ENCODE results near the gene ADD1. TPM values are rescaled to one million over a fixed set of nuclear protein-coding genes. Genes with fewer than 3 reads are reported as not detected.
"Not testable (repeated sequence)": the region's sequence is repeated elsewhere in the genome, so short reads cannot be mapped to it uniquely, and the experiment has no call there.

Gene ADD1
- total RNA-seq, 1 experiment from 2014 or later, result 129 TPM

DNA sequence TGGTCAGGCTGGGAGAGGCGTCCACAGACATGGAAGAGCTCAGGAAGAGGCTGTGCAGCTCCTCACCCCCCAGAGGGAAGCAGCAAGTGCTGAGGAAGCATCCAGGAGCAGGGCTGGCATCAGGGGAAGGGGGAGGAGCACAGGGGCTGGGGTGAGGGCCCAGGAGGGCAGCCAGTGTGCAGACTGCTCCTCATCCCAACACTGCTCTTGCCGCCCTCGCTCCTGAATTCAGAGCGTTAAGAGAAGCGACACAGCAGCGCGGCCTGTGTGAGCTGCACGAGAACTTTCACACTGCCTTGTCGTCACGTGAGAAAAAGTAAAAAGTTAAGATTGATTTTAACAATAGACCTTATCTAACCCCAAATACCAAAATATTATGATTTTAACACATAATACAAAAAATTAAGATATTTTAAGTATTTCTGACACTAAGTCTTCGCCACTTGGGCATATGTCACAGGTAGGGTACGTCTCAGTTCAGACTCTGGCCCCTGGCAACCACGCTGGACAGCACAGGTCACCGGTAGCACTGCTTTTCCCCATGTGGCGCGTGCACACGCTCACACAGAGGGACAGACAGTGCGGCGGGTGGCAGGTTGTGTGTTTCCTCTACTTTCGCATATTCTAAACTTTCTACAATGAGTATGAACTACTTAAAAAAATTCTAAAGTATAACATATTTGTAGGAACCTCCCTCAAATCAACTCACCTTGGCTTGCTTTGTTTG, 99.9 kb downstream of the ADD1 start:
- no peak for DNase-seq (ENCODE audit: low read depth)

DNA sequence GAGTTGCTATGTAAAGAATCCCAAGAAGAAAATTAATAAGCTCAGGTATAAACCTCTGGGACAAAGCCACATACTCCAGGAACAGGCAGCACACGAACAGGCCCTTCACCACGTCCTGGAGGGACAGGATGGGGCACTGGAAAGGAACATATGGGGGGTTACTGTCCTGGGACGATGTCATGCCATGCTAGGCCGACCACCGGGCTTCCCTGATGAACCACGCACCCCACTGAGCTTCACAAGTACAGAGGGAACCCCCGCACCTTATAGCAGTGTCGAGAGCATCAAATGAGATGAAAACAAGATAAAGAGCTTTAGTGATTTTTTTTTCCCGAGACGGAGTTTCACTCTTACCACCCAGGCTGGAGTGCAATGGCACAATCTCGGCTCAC, 100.4 kb downstream of the ADD1 start:
- DNase-seq (ENCODE audit: low read depth), result no peak

DNA sequence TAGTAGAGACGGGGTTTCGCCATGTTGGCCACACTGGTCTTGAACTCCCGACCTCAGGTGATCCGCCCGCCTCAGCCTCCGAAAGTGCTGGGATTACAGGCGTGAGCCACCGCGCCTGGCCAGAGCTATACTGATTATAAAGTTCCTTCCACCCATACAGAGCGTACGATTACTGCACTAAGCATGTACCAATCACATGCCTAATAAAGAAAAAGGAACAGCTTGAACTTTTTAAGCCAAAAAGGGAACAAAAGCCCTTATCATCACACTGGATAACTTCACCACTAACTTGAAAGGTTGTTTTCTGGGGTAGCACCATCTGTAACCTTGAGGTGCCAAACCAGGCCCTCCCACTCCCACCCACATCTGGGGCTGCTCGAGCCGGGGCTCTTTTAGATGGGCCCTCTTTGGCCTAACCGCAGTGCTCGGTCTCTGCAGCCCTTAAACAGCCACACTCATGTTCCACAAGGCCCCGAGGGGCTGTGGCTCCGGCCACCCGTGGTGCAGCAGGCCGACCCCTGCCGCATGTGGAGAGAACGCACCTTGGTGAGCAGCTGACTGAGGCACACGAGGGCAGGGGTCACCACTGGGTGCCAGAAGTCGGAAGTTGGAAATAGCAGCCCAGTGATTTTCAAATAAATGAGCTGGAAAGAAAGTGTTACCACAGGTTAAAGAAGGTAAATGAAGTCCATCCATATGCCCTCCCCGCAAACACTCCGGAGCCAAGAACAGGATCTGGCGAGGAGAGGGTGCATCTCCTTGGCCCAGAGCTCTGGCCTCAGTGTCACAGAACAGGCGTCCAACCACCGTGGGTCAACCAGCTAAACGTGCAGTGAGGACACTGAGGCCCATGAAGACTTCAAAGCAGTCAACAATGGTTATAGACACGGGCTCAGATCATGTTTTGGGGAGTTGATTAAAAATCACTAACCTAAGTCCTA, 101.2 kb downstream of the ADD1 start:
- no peak for DNase-seq (ENCODE audit: low read depth)

DNA sequence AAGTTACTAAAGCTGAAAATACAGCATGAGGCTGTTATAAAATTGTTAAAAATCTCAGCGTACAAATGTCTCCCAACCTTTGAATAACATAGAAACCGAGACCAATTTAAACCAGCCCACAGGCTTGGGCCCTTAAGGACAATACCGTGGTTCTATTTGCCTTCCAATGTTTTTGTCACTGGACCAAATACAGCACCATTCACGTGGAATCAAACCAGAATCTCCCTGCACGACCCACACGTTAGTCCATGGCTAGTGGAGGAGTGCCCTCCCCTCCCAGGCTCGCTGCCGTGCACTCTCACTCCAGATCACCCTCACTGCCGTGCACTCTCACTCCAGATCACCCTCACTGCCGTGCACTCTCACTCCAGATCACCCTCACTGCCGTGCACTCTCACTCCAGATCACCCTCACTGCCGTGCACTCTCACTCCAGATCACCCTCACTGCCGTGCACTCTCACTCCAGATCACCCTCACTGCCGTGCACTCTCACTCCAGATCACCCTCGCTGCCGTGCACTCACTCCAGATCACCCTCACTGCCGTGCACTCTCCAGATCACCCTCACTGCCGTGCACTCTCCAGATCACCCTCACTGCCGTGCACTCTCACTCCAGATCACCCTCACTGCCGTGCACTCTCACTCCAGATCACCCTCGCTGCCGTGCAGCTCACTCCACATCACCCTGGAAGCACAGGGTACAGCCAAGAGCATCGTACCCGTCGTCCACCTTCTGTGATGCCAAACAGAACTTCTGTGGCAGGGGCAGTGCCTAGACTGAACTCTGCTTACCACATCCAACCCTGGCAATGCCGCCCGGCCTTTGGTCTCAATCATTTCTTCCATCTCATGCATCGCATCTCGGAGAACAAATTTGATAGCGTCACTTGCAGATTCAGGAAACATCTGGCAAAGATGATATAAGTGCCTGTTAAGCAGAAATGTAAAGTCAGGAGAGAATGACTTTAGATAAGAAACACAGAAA, 102.3 kb downstream of the ADD1 start:
- DNase-seq (ENCODE audit: low read depth), result not testable (repeated sequence)

DNA sequence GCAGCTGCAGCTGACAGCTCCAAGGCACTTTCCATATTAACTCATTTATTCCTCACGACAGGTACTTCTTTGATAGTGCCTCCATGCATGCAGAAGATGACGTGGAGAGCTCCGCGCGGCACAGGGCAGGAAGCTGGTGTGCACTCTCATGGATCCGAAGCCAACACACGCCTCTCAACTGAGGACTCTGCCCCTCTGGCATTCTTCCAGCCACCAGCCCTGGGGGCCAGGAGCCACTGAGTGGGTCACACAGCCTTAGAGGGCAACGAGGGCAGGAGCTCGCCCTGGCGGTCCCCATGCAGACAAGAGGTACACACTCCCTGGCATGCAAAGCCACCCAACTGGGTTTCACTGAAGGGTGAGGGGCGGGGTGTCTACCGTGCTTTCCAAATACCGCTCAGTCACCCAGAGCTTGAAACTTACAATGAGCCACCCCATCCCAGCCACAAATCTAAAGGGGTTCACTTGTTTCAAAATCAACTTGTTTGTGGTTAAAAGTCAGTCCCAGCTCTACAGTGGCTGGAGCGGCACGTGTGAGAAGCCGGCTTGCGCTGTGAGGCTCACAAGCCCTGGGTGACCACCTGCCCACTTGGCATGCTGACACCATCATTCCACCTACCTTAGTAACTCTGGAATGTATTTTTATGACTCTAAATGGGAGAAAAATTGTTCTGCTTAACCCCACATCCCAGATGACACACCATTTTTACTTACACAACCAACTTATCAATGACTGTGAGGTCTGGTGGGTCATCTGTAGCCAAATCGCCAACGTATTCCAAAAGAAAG, 103.4 kb downstream of the ADD1 start:
- no peak for DNase-seq (ENCODE audit: low read depth)

DNA sequence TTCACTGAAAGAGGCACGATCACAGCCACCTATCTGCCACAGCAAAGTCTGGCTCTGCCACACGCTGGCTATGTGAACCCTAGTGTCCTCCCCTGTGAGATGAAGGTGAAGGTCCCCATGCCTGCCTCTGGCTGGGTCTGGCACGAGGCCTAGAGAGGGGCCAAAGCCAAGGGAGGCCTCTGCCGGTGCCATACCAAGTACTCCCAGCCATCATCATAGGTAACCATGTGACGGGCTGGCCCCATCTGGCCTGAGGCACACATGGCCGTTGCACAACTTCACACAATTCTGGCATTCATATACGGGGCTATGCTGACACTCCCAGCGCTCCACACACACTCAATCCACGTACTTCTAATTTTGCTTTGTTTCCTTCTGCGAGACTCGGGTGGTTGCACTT, 104.3 kb downstream of the ADD1 start:
- no peak for DNase-seq (ENCODE audit: low read depth)

DNA sequence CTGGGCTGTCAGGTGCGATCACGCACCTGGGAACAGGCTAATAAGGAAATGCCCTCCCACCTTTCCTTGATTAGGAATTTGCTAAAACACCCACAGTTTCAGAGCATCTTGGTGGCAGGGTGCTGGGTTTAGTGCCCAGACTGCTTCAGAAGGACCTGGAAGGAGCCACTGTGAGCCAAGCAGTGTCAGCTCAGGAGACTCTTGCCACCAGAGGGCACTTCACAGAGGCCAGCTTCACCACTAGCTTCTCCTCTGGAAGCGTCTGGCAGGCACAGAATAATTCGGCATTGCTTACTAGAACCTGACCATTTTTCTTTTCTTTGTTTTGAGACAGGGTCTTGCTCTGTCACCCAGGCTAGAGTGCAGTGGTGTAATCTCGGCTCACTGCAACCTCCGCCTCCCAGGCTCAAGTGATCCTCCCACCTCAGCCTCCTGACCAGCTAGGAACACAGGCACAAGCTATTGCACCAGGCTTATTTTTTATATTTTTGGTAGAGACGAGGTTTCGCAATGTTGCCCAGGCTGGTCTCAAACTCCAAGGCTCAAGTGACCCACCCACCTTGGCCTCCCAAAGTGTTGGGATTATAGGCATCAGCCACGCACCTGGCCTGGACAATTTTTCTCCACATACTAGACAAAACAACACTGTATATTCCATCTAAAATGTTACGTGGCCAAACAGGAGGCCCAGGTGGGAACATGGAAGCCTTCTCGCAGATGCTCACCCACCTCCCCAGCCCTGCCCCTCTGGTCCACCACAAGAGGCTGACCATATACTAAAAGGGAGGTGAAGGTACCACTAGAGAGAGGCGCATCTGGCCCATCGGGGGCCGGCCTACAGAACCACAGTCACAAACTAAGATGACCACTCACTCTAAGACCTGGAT, 105.5 kb downstream of the ADD1 start:
- no peak for DNase-seq (ENCODE audit: low read depth)

DNA sequence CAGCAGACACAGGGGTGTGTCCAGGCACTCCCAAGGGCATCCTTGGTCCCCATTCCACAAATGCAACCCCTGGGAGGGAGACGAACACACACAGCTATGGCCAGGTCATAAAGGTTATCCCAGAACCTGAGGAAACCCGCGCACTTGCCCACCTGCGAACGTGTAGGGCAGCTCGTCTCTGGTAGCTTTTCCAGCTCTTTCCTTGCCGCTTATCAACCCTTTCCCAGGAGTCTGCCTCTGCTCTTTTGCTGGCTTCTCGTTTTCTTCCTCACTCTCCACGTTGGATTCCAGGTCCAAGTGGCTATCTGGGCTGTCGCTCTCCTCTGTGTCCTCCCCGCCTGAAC, 106.1 kb downstream of the ADD1 start:
- no peak for DNase-seq (ENCODE audit: low read depth)

DNA sequence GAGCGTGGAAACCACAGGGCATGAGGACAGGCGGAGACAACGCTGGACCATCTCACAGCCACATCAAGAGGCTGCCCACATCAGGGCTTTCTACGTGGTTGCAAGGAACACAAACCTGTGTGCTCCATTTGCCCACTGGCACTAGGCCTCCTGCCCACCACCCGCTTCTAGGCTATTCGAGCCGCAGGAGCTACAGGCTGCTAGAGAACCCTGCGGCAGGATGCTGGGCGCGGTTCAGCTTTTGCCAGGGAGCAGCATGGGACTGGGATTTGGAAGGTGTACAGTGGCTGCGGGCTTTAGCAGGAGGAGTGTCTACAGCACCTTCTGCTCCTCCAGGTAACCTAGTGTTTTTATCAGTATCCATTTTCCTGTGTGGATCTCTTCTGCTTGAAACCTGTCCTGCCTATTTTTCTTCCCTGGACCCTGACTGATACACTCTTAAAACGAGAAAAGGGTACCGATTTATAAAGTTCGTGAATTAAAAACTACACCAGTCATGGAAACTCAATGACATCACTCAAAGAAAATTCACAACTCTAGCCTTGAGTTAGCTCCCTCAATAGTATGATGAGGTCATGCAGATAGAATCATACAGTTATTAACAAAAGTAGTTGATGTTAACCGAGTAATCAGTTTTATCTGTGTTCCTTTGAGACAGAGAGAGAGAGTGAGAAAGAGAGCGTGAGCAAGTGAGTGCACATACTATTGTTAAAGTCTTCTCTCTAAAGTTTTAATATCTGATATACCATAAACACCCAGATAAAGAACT, 106.8 kb downstream of the ADD1 start:
- no peak for DNase-seq (ENCODE audit: low read depth)

DNA sequence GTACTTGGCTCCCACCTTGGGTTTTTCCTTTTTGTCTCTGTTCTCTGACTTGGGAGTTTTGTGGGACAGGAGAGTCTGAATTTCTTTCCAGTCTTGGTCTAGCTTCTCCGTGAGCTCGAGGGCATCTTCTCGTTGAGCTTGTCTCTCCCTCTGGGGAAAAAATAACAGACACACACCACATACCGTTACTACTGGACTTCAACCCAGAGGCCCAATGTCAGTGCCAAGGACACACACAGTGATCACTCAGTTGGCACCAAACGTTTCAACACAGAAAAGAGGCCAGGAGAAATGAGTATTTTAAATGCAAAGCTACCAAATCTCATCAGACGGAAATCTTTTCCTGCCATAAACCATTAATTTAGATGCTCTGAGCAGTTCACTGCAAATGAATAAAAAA, 109.9 kb downstream of the ADD1 start:
- no peak for DNase-seq (ENCODE audit: low read depth)

DNA sequence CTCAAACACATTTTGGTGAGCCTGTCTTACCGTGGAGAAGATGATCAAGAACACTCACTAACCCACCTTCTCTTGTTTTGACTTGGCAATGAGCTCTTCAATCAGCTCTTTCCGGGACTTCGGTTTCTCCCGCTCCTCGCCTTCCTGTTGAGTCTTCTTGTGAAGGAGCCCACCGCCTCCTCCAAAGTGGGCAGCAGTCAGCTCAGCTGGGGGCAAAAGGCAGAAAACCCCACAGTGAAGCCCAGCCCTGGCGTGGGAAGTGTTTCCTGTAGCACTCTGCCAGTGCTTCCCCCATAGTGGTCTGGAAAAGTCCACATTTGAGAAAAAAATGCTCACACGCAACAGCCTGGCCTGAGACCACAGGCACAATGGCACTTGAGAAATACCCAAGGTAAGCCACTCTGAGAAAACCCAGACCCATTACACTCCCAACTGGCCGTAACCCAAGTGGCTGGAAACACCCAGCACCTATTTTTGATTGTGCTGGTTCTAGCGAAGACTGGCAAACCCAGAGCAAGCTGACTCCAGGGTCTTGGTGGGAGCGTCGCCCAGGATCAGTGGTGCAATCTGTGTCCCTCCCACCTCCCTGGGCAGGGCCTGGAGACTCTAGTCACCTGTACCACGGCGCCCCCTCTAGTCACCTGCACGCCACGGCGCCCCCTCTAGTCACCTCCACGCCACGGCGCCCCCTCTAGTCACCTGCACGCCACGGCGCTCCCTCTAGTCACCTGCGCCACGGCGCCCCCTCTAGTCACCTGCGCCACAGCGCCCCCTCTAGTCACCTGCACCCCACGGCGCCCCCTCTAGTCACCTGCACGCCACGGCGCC, 110.9 kb downstream of the ADD1 start:
- DNase-seq (ENCODE audit: low read depth), result no peak

DNA sequence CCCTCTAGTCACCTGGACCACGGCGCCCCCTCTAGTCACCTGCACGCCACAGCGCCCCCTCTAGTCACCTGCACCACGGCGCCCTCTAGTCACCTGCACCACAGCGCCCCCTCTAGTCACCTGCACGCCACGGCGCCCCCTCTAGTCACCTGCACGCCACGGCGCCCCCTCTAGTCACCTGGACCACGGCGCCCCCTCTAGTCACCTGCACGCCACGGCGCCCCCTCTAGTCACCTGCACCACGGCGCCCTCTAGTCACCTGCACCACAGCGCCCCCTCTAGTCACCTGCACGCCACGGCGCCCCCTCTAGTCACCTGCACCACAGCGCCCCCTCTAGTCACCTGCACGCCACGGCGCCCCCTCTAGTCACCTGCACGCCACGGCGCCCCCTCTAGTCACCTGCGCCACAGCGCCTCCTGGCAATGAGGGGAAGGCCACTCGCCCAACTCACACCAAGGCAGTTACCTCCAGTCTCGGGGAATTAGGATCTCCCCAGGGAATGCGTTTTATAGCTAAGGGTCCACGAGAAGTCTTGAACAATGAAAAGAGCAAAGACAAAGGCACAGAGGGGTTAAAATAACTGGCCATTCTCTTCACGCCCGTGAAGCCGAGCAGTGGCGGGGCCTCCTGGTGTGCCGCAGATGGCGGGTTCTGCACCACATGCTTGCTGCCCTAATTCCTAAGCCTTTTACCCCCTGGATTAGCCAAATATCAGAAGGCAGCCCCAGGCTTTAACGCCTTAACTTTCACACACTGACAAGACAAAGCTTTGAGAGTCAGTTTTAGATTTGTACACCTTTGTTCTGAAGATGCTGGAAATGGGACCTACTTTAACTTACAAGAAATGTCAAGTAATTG, 111.8 kb downstream of the ADD1 start:
- DNase-seq (ENCODE audit: low read depth), result not testable (repeated sequence)

DNA sequence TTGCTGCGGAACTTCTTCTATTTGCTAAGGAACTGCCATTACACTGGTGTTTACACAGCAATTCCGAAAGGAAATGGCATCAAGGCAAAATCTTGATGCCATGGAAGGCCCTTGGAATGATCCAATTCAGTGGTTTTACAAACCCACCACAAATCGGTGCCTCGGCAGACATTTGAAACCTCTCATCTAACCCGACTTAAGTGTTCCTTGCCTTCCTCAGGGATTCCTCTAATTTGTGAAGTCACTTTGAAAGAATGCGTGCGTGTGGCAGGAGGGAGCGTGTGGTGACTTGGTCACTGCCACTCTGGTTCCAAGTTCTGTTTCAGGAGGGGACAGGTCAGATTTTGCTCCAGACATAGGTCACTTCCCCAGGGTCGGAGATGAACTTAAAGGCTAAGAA, 114.8 kb downstream of the ADD1 start:
- DNase-seq (ENCODE audit: low read depth), result no peak

DNA sequence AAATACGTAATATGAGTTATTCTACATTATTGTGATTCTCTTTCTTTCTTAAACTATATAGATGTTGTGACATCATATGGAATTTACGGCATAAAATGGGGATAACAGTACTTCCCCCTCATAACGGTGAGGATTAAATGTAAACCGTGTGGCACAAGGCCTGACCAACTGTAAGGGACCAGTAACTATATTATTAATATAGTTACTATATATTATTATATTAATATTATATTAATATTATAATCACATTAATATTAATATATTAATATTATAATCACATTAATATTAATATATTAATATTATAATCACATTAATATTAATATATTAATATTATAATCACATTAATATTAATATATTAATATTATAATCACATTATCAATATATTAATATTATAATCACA, 116.8 kb downstream of the ADD1 start:
- not testable (repeated sequence) for DNase-seq (ENCODE audit: low read depth)

DNA sequence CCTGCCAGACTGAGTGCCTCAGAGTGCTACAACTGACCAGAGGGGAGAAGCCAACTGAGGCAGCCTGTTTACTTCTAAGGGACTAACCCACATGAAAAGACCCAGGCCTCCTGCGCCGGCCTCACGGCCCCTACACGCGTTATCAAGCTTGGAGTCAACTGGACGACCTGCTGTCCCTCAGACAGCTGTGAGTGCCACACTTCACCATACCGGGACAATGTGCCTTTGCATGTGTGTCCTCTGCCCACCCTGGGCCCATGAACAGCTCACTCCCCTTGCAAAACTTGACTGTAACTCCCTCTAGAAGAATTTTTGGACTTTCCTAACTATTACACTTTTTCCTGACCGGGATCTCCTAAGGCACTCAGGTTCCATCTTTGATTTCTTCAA, 117.8 kb downstream of the ADD1 start:
- DNase-seq (ENCODE audit: low read depth), result no peak

DNA sequence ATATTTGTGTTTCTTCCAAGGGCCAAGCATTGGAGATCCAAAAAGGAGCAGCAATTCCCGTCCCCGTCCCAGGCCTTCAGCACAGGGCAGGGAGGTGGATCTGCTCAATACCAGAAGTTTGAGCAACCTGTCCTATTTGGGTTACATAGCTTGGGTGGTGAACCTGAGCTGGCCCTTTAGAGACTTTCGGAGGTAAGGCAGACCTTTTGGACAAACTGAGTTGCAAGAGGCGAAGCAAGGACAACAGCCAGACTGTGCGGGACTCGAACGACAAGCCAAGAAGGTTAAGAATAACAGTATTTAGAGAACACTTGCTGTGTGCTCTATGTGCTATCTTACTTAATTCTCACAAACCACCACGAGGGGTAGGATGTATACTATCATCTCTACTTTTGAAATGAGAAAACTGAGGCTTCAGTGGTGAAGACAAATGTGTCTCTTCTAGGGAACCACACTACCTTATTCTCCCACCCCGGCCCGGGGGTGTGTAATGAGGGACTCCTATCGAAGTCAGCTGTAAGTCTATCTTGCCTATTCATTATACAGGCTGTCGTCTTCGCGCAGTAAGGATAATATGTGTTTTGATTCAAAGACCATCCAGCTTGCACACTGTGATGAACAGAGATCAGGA, 118.3 kb downstream of the ADD1 start:
- DNase-seq (ENCODE audit: low read depth), result no peak

All from HT1080 (cell line).